Suppressor macrophage treated with lipopolysaccharide for 1 hour (primary cell): ENCODE measurements around the gene TTC23.
"Not testable (repeated sequence)": the region's sequence is repeated elsewhere in the genome, so short reads cannot be mapped to it uniquely, and the experiment has no call there.

Experiments
- DNase-seq, 3 donors: peaks; one replicate each; pipeline ENCODE4 v3.0.0-alpha.2; 2020 to 2022

The TTC23 gene

GRCh38 chr15:99118258-99118632 is 131.1 kb downstream of the TTC23 start:
- DNase-seq, result no peak

DNA sequence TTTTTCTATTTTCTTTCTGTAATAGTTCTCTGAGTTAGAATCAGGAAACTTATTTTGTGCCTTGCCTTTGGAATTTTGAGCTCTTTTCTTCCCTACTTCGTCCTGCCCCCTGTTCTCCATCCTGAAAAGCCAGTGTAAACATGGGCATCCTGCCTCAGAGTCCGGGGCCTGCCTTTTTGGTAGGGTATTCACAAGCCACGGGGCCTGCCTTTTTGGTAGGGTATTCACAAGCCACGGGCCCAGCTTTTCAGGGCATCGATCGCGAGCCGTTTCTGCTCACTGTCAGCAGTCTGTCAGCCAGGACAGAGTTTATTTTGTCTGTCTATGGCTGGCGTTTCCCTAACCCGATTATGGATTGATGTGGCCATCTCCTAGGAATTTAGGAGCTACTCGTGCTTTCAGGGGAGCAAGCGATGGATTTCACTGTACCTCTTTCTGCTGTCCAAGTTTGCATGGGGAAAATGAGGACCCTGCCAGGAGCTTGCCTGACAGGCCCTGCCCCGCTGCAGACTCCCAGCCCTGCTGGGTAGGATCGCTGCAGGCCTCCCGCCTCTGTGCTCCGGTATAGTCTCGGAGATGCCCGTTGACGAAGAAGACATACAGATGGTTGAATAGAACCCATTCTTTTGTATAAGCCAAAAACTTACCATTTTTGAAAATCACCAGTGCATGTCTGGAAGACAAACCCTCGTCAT is 131.7 kb downstream of the TTC23 start:
- no peak for DNase-seq

DNA sequence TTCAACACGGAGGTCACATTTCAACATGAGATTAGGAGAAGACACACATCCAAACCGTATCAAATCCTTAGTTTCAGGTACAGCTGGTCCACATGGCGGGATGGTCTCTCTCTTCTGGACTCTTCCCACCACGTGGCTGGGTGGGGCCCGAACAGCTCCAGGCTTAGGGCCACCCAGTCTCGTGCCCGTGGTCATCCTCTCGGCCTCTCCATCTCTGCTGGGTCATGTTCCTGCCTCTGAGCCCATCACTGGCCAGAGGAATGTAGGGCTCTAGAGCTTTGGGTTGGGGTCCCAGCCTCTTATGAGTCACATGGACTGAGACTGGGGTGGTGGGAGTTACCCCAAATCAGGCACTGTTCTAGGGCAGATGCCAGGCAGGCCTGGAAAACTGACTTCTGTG is 132.3 kb downstream of the TTC23 start:
- no peak for DNase-seq

- no peak for DNase-seq
These were observed 133.8 kb downstream of the TTC23 start for GRCh38 chr15:99115300-99116215.

DNA sequence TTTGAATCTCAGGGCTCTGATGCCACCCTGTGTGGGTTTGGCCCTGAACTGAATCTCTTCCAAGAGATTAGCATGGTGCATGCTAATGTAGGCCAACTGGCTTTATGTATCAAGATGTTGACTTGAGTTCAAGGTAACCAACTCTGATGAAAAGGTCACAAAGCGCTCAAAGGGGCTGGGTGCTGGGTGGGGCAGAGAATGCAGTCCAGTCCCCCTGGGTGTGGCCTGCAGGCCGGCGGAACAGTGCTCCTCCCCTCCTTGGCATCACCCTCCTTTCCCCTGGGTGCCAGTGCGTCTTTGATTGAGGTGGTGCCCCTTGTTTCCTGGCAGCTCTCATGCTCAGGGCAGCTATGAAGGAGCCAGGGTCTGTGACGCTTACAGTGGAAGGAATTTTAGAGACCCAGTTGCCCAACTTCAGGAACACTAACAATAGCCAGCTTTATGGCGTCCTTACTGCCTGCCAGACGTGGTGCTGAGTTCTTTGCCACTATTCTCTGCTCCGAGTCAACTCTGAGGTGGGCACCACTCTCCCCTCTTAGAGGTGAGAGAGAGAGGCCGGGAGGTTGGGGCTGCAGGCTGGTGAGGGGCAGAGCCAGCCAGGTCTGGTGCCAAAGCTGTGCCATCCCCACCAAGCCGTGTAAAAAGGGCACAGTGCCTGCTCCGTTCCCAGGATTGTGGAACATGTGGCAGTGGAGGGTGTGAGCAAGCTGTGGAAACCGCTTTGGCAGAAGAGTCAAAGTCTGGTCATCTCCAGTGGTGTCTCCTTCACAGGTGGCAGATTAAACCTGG is 134.7 kb downstream of the TTC23 start:
- no peak for DNase-seq

- DNase-seq, result no peak
These were observed 135.7 kb downstream of the TTC23 start for GRCh38 chr15:99113547-99114271.

DNA sequence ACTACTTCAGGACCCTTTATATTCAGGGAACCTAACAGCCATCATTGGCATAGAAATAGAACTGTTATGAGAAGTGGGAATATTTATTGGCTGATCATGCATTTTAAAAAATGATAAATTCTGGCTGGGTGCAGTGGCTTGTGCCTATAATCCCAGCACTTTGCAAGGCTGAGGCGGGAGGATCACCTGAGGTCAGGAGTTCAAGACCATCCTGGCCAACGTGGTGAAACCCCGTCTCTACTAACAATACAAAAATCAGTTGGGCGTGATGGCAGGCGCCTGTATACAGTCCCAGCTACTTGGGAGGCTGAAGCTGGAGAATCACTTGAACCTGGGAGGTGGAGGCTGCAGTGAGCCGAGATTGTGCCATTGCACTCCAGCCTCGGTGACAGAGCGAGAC is 137.7 kb downstream of the TTC23 start:
- not testable (repeated sequence) for DNase-seq

GRCh38 chr15:99110581-99111320 is 138.6 kb downstream of the TTC23 start:
- DNase-seq, result no peak

- DNase-seq, result no peak
These were observed 139.3 kb downstream of the TTC23 start for GRCh38 chr15:99110093-99110492.

- no peak for DNase-seq
These were observed 139.8 kb downstream of the TTC23 start for GRCh38 chr15:99109555-99110021.

GRCh38 chr15:99108993-99109392 is 140.4 kb downstream of the TTC23 start:
- no peak for DNase-seq

GRCh38 chr15:99106417-99107220 is 142.8 kb downstream of the TTC23 start:
- DNase-seq, result no peak

DNA sequence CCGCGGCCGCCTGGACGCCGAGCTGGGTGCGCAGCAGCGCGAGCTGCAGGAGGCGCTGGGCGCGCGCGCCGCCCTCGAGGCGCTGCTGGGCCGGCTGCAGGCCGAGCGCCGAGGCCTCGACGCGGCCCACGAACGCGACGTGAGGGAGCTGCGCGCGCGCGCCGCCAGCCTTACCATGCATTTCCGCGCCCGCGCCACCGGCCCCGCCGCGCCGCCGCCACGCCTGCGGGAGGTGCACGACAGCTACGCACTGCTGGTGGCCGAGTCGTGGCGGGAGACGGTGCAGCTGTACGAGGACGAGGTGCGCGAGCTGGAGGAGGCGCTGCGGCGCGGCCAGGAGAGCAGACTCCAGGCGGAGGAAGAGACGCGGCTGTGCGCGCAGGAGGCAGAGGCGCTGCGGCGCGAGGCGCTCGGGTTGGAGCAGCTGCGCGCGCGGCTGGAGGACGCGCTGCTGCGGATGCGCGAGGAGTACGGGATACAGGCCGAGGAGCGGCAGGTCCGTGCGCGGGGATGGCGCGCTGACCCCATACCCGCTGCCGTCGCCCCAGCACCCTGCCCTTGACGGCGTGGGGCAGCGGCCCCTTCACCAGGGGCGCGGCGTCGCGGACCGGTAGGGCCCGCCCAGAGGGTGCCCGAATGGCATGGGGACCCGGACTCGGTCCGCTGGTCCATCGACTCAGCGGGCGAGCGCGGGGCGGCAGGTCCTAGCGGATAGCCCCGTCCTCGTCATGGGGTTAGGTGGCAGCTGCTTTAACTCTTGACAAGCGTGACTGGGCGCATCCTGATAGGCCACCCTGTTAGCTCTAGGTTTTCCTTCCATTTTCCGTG is 143.7 kb downstream of the TTC23 start:
- DNase-seq, result peak in 2 of 3 donors; percentile 28 to 55

- peak; percentile 76 to 93 (median 79) for DNase-seq
These were observed 144.4 kb downstream of the TTC23 start, which contains the start of gene SYNM for GRCh38 chr15:99104788-99105513. SYNM (plus strand) TSS chr15:99105080; CDS start chr15:99105200, 120 bp downstream.

DNA sequence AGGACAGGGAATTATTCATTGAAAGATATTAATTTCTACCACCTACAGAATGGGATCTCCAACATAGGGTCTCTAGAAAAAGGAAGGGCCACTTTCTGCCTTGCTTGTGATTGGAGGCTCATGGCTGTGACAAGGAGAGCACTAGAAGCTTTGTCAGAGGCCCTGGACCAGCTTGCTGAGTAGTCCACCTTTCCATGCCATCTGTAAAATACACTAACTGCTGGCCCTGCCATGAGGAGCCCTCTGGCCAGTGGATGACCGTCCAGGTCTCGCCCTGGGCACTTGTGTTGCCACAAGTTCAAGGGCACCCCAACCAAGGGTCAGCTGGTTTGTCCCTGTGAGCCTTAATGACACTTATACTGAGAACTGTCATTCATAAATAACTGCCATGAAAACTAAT is 146.1 kb downstream of the TTC23 start:
- DNase-seq, result no peak

GRCh38 chr15:99102332-99103235 is 146.8 kb downstream of the TTC23 start:
- no peak for DNase-seq

GRCh38 chr15:99101501-99101900 is 147.9 kb downstream of the TTC23 start:
- DNase-seq, result no peak
